Embryonic facial prominence (tissue), 1 donor: ENCODE measurements around the gene RNF34.

Source experiments
- DNase-seq: peaks from one replicate; pipeline ENCODE4 v3.0.0-alpha.2; 2016; ENCODE audit errors: extremely low spot score

Gene RNF34

GRCh38 chr12:121388421-121388981 is 11.4 kb upstream of the RNF34 start:
- DNase-seq, result no peak

DNA sequence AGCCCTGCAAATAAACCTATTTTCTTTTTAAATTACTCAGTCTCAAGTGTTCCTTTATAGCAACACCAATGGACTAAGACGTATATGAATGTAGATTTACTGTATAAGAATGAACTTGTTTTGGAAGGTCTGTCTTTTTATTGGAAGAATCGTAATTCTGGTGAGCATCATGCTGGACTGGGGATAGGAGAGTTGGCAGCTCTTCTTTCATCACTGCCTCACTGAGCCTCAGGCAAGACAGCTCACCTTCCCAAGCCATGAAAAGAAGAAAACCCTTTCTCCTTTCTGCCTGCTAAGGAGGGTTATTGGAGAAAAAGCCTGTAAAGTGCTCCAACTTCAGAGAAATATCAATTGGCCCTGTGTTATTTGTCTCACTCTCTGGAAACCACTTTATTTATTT is 9.1 kb upstream of the RNF34 start:
- DNase-seq, result no peak

- DNase-seq, result peak; percentile 9
Observed at GRCh38 chr12:121391619-121392324, 8.1 kb upstream of the RNF34 start.

DNA sequence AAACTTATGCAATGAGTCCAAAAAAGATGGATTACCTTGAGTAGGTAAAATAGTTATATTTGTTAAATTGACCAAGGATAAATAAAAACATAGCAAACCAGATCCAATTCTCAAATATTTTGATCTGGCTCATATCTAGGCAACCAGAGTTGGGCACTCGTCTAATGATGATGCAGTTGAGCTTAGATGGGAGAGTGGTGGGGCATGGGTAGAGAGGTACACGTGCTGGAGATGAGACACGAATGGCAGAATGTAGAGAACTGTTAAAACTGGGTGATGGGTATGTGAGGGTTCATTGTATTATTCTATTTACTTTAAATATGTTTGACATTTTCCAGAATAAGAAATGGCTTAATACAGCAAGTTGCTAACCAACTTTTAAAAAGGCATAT is 7.6 kb upstream of the RNF34 start:
- DNase-seq, result no peak

GRCh38 chr12:121397521-121397920 is 2.4 kb upstream of the RNF34 start:
- DNase-seq, result no peak

- no peak for DNase-seq
Observed at GRCh38 chr12:121398355-121398754, 1.6 kb upstream of the RNF34 start.

DNA sequence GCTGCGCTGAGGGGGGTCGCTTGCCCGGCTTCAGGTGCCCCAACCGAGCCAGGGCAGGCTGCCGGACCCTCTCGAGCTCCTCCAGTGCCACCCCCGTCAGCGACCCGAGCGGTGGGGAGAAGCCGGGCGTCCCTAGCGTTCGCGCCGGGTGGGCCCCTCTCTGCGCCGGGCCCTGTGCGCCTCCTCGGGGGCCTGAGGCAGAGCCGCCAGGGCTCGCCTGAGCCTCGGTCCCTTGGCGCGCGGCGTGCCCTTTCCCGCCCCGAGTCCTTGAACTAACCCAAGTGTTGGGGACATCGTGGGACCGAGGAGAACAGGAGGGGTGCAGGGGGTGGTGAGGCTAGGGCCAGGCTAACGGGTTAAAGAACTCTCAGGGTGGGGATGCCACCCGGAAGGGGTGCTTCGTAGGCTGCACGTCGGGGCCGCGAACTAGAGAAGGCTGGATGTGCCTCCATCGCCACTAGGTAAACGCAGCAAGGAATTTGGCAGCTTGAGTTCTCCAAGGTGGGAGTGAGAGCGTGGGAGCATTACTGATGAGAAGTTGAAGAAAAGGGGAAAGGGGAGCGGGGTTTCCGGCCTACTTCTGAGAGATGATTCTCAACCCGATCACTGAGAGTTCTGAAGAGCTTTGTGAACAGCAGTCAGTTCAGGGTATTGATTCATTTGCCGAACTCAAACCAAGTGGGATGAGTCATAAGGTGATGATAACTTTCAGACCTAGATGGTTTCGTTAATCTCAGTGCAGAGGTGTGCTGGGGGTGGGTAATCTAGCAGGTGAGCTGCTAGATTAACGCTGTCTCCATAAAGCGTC is 618 bp downstream of the RNF34 start:
- no peak for DNase-seq

- DNase-seq, result no peak
Observed at GRCh38 chr12:121403721-121404120, 3.8 kb downstream of the RNF34 start.

GRCh38 chr12:121404734-121405133 is 4.8 kb downstream of the RNF34 start:
- no peak for DNase-seq

DNA sequence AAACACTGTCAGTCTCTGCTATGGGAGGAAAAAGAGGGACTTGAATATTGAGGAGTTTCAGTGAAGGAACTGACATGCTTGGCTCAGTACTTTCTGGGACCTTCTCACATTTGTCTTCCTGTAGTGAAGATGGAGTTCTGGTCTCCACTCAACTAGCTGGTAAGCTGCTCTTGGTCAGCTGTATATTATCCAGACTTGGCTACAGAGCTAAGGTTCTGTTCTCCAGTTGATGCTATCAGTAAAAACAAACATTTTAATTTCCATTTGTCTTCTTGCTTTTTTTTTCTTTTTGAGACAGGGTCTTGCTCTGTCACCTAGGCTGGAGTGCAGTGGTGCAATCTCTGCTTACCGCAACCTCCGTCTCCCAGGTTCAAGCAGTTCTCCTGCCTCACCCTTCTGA is 5.3 kb downstream of the RNF34 start:
- no peak for DNase-seq

DNA sequence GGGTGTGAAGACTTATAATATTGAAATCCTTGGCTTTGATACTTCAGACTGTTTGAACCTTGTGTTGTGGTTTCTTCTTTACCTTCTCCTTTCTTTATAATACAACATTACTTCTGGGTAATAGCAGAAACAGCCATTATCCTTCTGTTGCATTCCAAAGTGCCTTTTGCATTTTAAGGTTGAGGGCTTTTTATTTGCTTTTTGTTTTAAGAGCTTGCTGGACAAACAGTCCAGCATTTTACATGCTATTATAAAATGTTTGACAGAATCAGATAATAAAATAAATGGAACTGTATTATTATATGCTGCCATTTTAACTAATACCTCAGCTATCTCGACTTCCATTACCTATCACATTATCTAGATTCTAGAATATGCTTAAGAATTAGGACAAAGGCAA is 14.0 kb downstream of the RNF34 start:
- no peak for DNase-seq

DNA sequence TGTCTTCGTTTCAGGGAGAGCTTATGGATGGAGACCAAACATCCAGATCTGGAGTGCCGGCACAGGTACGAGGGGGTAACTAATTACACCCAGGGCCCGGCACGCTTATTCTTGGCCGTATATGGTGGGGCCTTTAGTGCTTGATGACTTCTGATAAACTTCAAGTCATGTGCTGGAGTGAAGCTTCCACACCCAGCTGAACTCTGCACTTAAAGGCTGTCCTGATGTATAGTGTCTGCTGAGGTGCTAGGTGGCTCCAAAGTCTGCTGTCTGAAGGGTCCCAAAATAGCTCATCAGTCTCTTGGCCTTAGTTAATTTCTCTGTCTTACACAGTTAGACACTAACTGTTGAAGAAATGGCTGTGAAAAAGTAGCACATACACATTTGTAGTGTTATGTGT is 17.9 kb downstream of the RNF34 start:
- DNase-seq, result no peak

DNA sequence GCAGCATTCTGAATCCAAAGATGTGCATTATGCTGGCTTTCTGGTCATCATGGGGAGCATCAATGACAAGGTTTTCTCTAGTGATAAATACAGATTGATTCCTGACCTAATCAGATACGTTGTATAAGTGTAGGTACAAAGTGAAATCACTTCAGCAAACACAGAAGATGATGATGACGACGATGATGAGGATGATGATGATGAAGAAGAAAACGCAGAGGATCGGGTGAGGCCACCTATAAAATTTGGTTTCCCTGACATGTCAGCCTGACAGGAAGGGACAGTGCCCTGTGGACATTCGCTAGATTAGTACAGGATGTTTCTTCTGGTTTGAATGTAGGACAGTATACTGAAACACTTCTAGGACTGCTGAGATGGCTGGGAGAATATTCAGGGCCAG is 20.2 kb downstream of the RNF34 start:
- no peak for DNase-seq

- DNase-seq, result no peak
Observed at GRCh38 chr12:121423253-121423652, 23.3 kb downstream of the RNF34 start.

- no peak for DNase-seq
Observed at GRCh38 chr12:121423682-121424623, 24.0 kb downstream of the RNF34 start.

DNA sequence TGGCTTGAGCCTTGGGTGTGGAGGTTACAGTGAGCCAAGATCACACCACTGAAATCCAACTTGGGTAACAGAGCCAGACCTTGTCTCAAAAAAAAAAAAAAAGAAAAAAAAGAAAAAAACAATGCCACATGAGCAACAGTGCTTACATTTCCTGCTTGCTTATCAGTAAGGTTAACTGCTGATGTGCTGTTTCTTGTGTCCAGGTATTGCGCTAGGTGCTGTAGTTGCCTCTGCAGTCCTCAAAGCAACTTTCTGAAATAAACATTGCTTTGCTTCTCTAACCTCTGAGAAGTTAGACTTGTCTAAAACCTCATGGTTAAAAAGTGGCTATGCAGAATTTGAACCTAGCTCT is 24.7 kb downstream of the RNF34 start:
- DNase-seq, result no peak

DNA sequence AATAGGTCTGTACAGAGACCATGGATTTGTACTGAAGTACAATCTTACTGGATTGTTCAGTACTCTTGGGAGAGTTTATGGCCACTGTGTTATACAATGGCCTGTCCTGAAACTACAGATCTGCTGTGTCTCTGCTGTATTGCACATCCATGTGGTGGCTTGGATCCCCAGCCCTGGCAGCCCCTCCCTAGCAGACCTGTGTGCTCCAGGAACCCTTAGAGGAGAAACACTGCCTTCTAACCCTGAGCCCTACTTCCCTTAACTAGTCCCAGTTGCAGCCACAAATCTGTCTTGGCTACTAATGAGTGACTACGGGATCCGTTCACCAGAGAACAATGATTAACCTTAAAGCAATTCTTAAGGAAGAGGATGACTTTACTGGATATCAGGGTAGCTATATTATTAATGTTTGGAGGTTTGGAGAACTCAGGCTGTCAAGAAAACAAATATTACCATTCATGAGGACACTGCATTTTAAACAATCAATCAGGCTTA is 27.7 kb downstream of the RNF34 start:
- no peak for DNase-seq

DNA sequence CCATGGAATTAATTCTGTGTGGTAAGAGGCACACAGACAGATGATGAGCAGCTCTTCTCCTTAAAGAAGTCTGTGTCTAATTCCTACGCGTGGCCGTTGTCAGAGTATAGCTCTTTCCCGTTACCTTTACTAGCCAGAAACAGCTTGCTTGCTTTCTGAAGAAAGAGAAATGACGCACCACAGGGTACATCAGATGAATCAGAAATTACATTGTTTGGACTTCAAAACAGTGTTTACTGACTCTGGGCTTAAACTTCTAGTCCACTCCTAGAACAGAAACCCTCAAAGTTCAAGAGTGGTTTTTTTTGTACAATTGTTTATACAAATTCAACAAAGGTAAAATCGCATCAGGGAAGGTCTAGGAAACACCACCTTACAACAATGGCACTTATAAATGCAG is 29.0 kb downstream of the RNF34 start:
- no peak for DNase-seq

GRCh38 chr12:121430833-121431415 is 31.0 kb downstream of the RNF34 start:
- no peak for DNase-seq

DNA sequence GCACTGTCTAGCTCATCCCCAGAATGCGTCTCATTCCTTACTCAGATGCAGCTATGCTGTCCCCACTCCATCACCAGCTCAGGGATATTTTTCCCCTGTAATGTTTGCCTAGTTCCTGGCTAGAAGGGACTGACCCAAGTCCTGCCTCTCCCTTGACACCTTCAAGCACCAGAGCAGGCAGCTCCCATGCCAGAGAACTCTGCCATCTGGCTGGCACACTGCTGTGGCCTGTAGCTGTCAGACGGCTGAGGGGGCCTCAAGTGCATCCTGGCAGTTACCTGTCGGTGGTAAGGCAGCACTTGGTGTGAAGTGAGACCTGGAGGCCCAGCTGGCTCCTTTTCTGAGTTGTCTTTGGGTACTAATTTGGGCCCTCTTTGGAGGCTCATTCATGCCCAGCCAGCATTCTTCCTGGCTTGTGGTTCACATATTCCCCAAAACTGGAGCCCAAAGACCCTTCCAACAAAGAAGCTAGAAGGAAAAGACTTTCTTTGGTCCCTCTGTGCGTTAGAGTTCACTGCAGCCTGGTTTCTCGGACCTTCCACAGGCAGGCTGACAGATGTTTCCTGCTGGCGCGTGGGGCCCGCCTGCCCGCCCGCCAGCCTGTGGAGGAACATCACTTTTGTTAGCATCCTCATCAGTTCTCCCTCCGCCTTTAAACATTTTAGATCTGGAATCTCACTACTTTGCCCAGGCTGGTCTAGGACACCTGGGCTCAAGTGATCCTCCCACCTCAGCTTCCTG is 33.0 kb downstream of the RNF34 start:
- no peak for DNase-seq

GRCh38 chr12:121436706-121437105 is 36.8 kb downstream of the RNF34 start:
- DNase-seq, result no peak
